Muscle of leg (tissue), 16 donors: ENCODE measurements around the gene AXIN2. TPM values are rescaled to one million over a fixed set of nuclear protein-coding genes. Genes with fewer than 3 reads are reported as not detected.

Experiments
- DNase-seq: peaks from one replicate; pipeline ENCODE4 v3.0.0; 2013
- H3K27ac ChIP-seq: one replicate; pipeline ENCODE4 v1.5.1; 2013; ENCODE audit warnings: mild to moderate bottlenecking, low read length, control low read depth
- H3K27me3 ChIP-seq: one replicate; pipeline ENCODE4 v1.6.1; 2013; ENCODE audit warnings: low read length; ENCODE audit not compliant: control insufficient read depth, insufficient read depth
- H3K36me3 ChIP-seq: one replicate; pipeline ENCODE4 v1.6.1; 2013; ENCODE audit warnings: low read length; ENCODE audit not compliant: control insufficient read depth, insufficient read depth
- H3K4me1 ChIP-seq: one replicate; pipeline ENCODE4 v1.6.1; 2013; ENCODE audit warnings: low read length; ENCODE audit not compliant: control insufficient read depth, insufficient read depth
- H3K4me3 ChIP-seq: one replicate; pipeline ENCODE4 v1.5.1; 2013; ENCODE audit warnings: low read length, control low read depth
- H3K9me3 ChIP-seq: replicated peaks from 2 replicates; pipeline ENCODE4 v1.6.1; 2013; ENCODE audit warnings: low read depth, low read length; ENCODE audit not compliant: control insufficient read depth
- WGBS: methylation state at CpG from one replicate; pipeline ENCODE4 v1.1.5; 2013; ENCODE audit warnings: missing lambda C conversion rate; ENCODE audit not compliant: insufficient coverage; 5-methylcytosine and 5-hydroxymethylcytosine counted together
- long read RNA-seq, 11 donors: transcript quantifications; one replicate each; lab custom pipeline, GENCODE V29; 2026
- polyA plus RNA-seq, 8 donors: library from polyadenylated mRNA; unstranded; fragments of 120-200 nt; gene quantifications; one replicate each; pipeline versions ENCODE4 v1.2.1 to v1.2.3, GENCODE V29; 2013; ENCODE audit warnings: inconsistent platforms in 1 of 8, low replicate concordance in 1 of 8; ENCODE audit not compliant: insufficient read length in 8 of 8, insufficient read depth in 1 of 8
- total RNA-seq: library from RNA; stranded (reverse); fragments of 120-200 nt; gene quantifications from one replicate; pipeline ENCODE4 v1.2.4, GENCODE V29; 2013

The AXIN2 gene, protein sequence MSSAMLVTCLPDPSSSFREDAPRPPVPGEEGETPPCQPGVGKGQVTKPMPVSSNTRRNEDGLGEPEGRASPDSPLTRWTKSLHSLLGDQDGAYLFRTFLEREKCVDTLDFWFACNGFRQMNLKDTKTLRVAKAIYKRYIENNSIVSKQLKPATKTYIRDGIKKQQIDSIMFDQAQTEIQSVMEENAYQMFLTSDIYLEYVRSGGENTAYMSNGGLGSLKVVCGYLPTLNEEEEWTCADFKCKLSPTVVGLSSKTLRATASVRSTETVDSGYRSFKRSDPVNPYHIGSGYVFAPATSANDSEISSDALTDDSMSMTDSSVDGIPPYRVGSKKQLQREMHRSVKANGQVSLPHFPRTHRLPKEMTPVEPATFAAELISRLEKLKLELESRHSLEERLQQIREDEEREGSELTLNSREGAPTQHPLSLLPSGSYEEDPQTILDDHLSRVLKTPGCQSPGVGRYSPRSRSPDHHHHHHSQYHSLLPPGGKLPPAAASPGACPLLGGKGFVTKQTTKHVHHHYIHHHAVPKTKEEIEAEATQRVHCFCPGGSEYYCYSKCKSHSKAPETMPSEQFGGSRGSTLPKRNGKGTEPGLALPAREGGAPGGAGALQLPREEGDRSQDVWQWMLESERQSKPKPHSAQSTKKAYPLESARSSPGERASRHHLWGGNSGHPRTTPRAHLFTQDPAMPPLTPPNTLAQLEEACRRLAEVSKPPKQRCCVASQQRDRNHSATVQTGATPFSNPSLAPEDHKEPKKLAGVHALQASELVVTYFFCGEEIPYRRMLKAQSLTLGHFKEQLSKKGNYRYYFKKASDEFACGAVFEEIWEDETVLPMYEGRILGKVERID
- total RNA-seq (17.7 TPM), polyA plus RNA-seq (10 to 100 TPM in 7 of 8 donors, 1 to 10 TPM in 1; 9.9 to 17.7 (median 13.6) TPM)
- long read RNA-seq, donor 1: 0 reads
- long read RNA-seq, donor 2: 0 reads
- long read RNA-seq, donor 3, full-length matches to known transcripts: 3 of 3 reads
- long read RNA-seq, donor 3, partial matches to known transcripts: 0 of 3 reads
- long read RNA-seq, donor 3, other reads (novel, unspliced or antisense): 0 of 3 reads
- long read RNA-seq, donor 4: 0 reads
- long read RNA-seq, donor 5, partial matches to known transcripts: 0 of 2 reads
- long read RNA-seq, donor 5, other reads (novel, unspliced or antisense): 0 of 2 reads
- long read RNA-seq, donor 6: 0 reads
- long read RNA-seq, donor 7, partial matches to known transcripts: 0 of 1 reads
- long read RNA-seq, donor 7, other reads (novel, unspliced or antisense): 0 of 1 reads
- long read RNA-seq, donor 8: 0 reads
- long read RNA-seq, donor 9: 0 reads
- long read RNA-seq, donor 10, partial matches to known transcripts: 0 of 1 reads
- long read RNA-seq, donor 10, other reads (novel, unspliced or antisense): 0 of 1 reads
- long read RNA-seq, donor 11: 0 reads

DNA sequence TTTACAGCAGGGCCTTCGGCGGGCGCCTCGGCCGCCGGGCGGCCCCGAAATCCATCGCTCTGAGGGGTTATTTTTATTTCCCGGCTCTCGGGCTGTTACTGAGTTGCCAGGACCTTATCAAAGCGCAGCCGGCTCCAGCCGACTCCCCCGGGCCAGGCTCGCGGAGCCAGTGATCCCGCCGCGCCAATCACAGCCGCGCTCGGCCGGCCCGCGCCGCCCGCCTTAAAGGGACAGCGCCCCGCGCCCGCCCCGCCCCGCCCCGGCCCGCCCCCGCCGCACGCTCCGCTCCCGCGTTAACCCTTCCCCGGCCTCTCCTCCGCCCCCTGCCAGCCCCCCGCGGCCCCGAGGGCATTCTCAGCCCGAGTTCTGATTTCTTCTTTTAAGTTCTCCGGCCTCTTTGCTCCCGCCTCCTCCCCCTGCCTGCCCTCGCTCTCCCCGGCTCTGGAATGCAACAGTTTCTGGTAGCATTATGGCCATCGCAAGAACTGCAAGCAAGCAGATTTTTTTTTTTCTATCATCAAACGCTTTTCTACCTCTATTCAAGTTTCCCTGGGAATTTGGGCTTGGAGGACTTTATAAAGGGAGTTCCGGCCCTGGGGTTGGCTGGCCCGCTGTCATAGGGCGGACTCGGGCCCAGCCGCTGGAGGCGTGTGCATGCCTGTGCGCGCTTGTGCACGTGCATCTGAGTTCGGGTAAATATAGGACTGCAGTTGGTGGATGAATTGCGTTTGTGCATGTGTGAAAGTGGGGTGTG is at the start of gene AXIN2:
Gene AXIN2, minus strand, starts transcription at position 197 of the 754 bp plus-strand sequence. CDS start 3,028 bp downstream, outside the sequence.
- peaks cover 16% of the 10 kb centered on the region for H3K36me3 ChIP-seq
- DNase-seq: peak; percentile 97
- H3K9me3 ChIP-seq: no peaks in the 10 kb centered on the region
- peaks cover 48% of the 10 kb centered on the region for H3K4me1 ChIP-seq
- 2% methylated on average over 43 of the region's 65 CpGs for WGBS
- H3K4me3 ChIP-seq: peak within 1 kb of the TSS; percentile 78
- H3K27ac ChIP-seq: peak within 1 kb of the TSS; percentile 96
- H3K27me3 ChIP-seq: peaks cover 11% of the 10 kb centered on the region

DNA sequence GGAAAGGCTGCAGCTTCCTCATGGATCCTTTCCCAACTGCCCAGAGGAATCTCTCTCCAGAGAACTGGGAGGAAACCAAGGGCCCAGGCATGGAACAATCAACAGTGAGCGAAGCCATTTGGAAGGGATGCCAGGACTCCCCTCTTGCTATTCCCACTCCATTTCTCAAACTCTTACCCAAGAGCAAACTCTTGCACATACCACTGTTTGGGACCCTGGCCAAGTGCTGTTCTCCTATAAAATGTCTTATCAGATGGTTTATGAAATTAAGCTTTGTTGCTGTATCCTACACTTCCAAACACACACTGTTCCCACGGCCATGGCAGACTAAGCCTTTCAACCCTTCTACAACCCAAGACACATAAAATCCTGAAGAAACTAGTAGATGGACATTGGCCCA is 48.3 kb upstream of the AXIN2 start:
- H3K27ac ChIP-seq: no peak overlapping the region
- H3K9me3 ChIP-seq: no peaks in the 10 kb centered on the region
- no CpG with 5 or more reads among the region's 2 CpGs for WGBS
- no peaks in the 10 kb centered on the region for H3K4me1 ChIP-seq
- H3K4me3 ChIP-seq: no peak overlapping the region
- H3K36me3 ChIP-seq: no peaks in the 10 kb centered on the region
- DNase-seq: no peak
- H3K27me3 ChIP-seq: no peaks in the 10 kb centered on the region

DNA sequence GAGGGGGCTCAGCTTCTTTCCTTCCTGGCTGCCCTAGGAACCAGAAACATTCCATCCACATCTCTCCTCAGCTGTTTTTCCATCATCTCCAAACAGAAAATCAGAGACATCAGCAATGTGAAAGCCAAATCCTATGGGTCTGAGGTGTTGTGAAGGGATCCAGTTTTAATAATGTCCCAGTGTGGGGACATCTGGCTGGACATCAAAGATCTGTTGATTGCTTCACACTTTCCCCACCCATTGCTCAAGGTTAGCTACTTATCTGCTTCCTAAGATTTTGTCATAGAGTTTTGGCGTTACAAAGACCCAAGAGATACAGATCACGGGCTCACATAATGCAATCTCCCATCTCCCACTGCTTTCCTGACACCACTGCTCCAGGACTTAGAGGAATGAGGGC is 47.8 kb upstream of the AXIN2 start:
- Histone ChIP-seq H3K27ac (no peak overlapping the region), H3K36me3 (no peaks in the 10 kb centered on the region), H3K4me3 (no peak overlapping the region), H3K9me3 (no peaks in the 10 kb centered on the region), H3K27me3 (no peaks in the 10 kb centered on the region), H3K4me1 (no peaks in the 10 kb centered on the region)
- DNase-seq: no peak
- WGBS: 73% methylated on average over 2 of the region's 2 CpGs

DNA sequence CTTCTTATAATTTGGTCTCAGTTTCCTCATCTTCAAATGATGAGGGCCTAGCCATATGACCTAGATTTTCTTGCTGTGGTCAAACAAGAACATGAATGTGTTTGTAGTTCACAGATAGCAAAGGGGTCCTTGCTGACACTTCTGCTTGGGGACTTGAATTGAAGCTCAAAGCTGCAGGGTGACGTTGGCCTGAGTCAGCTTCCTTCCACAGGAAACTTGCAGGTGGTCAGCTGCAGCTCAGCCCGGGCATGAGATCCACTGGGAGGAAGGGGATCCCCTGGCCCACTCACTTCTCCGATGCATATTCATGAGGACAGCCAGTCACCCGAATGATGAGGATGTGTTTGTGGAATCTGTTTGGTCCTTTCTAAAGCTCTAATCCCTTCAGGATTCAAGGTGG is 42.6 kb upstream of the AXIN2 start:
- DNase-seq: no peak
- Histone ChIP-seq H3K4me1 (no peaks in the 10 kb centered on the region), H3K27me3 (no peaks in the 10 kb centered on the region), H3K9me3 (no peaks in the 10 kb centered on the region), H3K4me3 (no peak overlapping the region), H3K36me3 (no peaks in the 10 kb centered on the region), H3K27ac (no peak overlapping the region)
- 67% methylated on average over 1 of the region's 4 CpGs for WGBS

DNA sequence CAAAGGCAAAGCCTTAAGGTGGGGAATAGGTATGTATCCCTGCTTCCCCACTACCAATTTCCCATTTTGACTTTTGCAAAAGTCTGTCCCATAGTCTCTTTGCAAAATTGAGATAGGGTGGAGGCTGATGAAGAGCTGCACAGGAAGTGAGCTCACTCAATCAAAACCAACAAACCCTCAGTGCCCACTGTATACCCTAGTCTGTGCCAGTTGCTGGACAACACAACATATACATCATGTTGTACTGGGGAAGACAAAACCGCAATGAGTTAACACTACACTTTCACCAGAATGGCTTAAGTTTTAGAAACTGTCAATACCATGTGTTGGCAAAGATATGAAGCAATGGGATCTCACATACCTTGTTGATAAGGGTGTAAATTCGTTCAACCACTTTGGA is 40.4 kb upstream of the AXIN2 start:
- no CpG with 5 or more reads among the region's 2 CpGs for WGBS
- DNase-seq: no peak
- no peaks in the 10 kb centered on the region for H3K9me3 ChIP-seq
- no peaks in the 10 kb centered on the region for H3K27me3 ChIP-seq
- no peaks in the 10 kb centered on the region for H3K36me3 ChIP-seq
- H3K27ac ChIP-seq: no peak overlapping the region
- H3K4me3 ChIP-seq: no peak overlapping the region
- no peaks in the 10 kb centered on the region for H3K4me1 ChIP-seq

DNA sequence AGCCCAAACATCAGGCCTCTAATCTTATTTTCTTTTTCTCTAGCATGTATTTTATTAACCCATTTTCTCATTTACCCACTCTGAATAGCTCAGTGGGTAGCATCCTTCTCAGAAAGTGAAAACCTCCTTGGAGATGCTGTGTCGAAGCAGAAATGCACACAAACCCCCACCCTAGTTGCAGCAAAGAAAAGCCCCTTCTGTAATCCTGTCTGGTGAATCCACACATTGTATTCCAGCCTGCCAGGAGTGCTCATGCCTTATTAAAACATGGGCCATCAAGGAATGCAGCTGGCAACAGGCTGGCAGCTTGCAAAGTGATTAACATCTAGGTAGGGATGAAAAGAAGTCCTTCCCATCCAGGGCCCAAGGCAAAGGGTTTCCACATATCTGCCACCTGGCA is 39.7 kb upstream of the AXIN2 start:
- Histone ChIP-seq H3K27me3 (no peaks in the 10 kb centered on the region), H3K27ac (no peak overlapping the region), H3K4me1 (no peaks in the 10 kb centered on the region), H3K36me3 (no peaks in the 10 kb centered on the region), H3K4me3 (no peak overlapping the region), H3K9me3 (no peaks in the 10 kb centered on the region)
- no CpG with 5 or more reads among the region's 1 CpG for WGBS
- DNase-seq: no peak

DNA sequence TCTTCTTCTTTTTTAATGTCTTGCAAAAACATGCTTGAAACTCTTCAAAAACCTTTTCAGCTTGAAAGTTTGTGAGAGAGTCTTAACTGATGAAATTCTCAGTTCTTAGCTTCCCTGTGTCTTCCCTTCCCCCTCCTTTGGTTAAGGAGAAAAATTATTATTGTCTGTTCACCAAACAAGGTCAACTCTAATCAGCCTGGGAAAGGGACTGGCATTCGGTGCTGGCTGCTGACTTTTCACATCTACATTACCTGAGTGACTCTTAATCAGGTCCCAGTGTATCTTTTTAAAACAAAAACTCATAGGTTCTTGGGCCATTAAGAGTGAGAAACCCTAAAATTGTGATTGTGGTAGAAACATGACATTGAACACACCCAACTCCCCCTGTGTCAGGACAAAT is 39.1 kb upstream of the AXIN2 start:
- no peak for DNase-seq
- Histone ChIP-seq H3K36me3 (no peaks in the 10 kb centered on the region), H3K9me3 (no peaks in the 10 kb centered on the region), H3K27me3 (no peaks in the 10 kb centered on the region), H3K4me3 (no peak overlapping the region), H3K4me1 (no peaks in the 10 kb centered on the region), H3K27ac (no peak overlapping the region)
- WGBS: no CpG with 5 or more reads among the region's 1 CpG

DNA sequence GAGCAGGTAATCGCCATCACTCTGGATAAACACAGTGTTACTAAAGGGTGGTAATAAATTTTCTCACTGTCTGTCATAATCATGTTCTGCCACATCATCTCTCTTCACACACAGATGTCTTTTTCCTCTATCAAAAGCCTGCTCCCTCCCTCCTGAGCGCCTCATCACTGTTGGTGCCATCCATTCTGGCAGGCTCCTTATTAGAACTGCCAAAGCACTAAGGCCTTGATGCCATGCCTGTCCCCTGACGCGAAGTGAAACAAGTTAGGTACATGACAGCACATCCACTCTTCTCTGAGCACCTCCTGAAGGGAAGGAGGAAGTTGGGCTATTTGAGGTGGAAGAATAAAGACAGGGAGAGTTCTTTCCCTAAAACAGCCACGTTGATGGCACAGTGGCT is 38.2 kb upstream of the AXIN2 start:
- Histone ChIP-seq H3K4me1 (peaks cover 2% of the 10 kb centered on the region), H3K9me3 (no peaks in the 10 kb centered on the region), H3K36me3 (no peaks in the 10 kb centered on the region), H3K27ac (no peak overlapping the region), H3K27me3 (no peaks in the 10 kb centered on the region), H3K4me3 (no peak overlapping the region)
- DNase-seq: no peak
- 100% methylated on average over 1 of the region's 5 CpGs for WGBS

DNA sequence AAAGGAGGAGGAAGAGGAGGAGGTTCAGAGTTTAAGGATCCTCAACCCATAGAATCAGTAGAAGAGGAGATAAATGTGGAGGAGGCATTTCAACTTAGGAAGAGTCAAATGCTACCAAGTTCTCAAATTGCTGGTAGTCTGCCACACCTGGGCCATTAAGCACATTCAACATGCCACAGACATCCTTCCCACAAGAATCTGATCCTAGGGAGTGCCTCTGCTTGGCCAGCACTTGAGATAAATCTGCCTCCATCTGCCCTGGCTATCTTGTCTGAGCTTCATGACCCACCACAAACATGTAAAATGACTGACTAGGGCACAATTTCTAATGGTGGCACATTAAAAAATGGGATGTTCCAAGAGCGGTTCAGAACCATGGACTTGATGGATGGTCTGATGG is 37.3 kb upstream of the AXIN2 start:
- no CpG with 5 or more reads among the region's 1 CpG for WGBS
- H3K4me1 ChIP-seq: peaks cover 7% of the 10 kb centered on the region

More for the DNA sequence above, 37.3 kb upstream of the AXIN2 start:
- H3K27me3 ChIP-seq: no peaks in the 10 kb centered on the region
- no peaks in the 10 kb centered on the region for H3K36me3 ChIP-seq
- DNase-seq: no peak
- H3K4me3 ChIP-seq: no peak overlapping the region
- no peak overlapping the region for H3K27ac ChIP-seq
- no peaks in the 10 kb centered on the region for H3K9me3 ChIP-seq
